ES-I3 (cell line): ENCODE measurements around the gene KIF19.
A peak's percentile ranks its signal among the peaks of the same experiment; 100 is the strongest.

ENCODE experiments used
- H3K36me3 ChIP-seq: 2 replicates; pipeline ENCODE4 v1.6.1; 2013; ENCODE audit warnings: mild to moderate bottlenecking, low read length, control low read depth, moderate library complexity; ENCODE audit not compliant: insufficient read depth
- H3K4me1 ChIP-seq: 2 replicates; pipeline ENCODE4 v1.6.1; 2013; ENCODE audit warnings: mild to moderate bottlenecking, control low read depth, low read length; ENCODE audit not compliant: insufficient read depth
- H3K9ac ChIP-seq: 2 replicates; pipeline ENCODE4 v1.6.1; 2013; ENCODE audit warnings: low read depth, mild to moderate bottlenecking, low read length, moderate library complexity
- H3K9me3 ChIP-seq: 2 replicates; pipeline ENCODE4 v1.6.1; 2013; ENCODE audit warnings: mild to moderate bottlenecking, low read length, moderate library complexity; ENCODE audit not compliant: control insufficient read depth, insufficient read depth

The KIF19 gene

DNA sequence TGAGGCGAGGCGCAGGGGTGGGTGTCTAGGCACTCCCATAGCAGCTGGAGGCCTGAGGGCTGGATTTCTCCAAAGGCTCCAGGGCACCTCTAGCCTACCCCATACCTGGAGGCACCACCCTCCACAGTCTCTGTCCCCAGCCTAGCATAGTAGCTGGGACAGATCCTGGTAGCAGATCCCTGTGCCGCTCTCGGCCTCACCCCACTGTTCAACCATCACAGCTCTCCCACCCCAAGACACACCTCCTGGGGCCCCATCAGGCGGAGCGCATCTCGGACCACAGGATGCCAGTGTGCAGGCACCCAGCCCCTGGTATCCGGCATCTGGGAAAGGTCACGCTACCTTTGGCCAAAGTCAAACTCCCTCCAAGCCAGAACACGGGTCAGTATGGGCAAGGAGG, 28.5 kb downstream of the KIF19 start:
- H3K9ac ChIP-seq: no peak overlapping the region
- no peaks in the 10 kb centered on the region for H3K36me3 ChIP-seq
- H3K4me1 ChIP-seq: no peaks in the 10 kb centered on the region; the same call in 1 of the 2 replicates
- no peaks in the 10 kb centered on the region for H3K9me3 ChIP-seq

DNA sequence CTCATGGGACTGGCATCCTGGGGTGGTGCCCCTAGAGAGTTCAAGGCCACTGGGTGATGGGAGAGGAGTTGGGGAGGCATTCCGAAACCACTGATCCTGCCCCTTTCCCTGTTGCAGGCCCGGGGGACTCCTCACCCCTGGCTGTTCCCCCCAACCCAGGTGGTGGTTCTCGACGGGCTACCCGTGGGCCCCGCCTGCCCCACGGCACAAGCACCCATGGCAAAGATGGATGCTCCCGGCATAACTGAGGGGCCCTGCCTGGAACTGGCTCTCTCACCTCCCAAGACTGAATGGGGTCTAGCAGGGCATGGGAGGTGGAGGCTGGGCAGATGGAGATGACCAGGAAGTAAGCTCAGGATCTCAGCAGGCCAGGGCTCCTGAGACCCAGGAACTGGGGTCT, 29.0 kb downstream of the KIF19 start:
- no peaks in the 10 kb centered on the region for H3K36me3 ChIP-seq
- no peaks in the 10 kb centered on the region for H3K9me3 ChIP-seq
- no peaks in the 10 kb centered on the region; the same call in 1 of the 2 replicates for H3K4me1 ChIP-seq
- H3K9ac ChIP-seq: no peak overlapping the region

DNA sequence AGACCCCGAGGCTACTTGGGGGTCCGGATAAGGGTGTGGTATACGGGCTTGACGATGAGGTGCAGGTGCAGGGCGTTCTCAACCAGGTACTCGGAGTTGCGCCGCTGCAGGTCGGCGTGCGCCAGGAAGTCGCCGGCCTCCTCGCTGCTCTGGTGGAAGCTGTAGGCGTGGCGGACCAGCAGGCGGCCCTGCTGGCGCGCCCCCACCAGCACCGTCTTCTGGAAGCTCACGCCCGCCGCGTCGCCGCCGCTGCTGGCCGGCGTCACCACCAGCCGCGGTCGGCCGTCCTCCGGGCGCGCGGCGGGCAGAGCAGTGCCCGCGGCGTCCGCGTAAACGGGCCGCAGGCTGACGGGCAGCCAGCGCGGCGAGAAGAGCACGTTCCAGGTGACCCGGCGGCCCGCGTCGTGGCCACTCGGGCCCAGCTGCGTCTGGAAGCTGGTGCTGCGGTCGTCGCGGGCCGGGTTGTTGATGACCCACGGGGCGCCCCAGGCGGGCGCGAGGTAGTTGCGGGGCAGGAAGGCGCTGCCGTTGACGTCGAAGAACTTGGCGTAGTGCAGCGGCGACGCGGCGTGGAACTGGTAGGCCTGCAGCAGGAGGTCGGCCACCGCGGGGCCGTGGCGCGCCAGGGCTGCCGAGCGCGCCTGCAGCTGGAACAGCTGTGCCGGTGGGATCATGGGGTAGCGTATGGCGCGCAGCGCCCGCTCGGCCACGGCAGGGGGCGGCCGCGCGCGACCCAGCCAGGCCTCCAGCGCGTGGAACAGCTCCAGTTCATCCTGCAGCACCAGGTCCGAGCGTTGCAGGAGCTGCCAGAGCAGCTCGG, 30.8 kb downstream of the KIF19 start:
- Histone ChIP-seq H3K4me1 (peaks cover 4% of the 10 kb centered on the region; the same call in 1 of the 2 replicates), H3K36me3 (no peaks in the 10 kb centered on the region), H3K9ac (no peak overlapping the region), H3K9me3 (no peaks in the 10 kb centered on the region)

- Histone ChIP-seq H3K9me3 (no peaks in the 10 kb centered on the region), H3K36me3 (no peaks in the 10 kb centered on the region), H3K4me1 (peaks cover 10% of the 10 kb centered on the region; the same call in 1 of the 2 replicates), H3K9ac (no peak overlapping the region)
Measured at GRCh38 chr17:74357466-74357809, 31.4 kb downstream of the KIF19 start.

DNA sequence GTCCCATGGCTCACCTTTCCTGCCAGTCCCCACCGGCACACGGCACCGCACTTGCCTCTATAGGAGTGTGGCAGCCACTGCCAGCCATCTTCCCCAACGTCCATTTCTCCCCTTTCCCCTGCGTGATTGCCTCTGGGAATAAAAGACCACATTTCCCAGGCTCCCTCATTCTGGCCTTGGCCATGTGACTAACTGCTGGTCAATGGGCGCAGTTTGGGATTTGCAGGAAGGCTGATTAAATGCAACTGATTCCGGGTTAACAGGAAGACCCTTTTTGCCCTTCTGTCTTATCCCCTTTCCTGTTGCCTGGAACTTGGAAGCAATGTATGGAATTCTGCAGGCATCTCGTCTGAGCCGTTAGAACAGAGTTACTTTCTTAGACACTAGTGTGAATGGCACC, 32.7 kb downstream of the KIF19 start:
- Histone ChIP-seq H3K9ac (no peak overlapping the region), H3K4me1 (peaks cover 13% of the 10 kb centered on the region; the same call in 1 of the 2 replicates), H3K36me3 (no peaks in the 10 kb centered on the region), H3K9me3 (no peaks in the 10 kb centered on the region)

DNA sequence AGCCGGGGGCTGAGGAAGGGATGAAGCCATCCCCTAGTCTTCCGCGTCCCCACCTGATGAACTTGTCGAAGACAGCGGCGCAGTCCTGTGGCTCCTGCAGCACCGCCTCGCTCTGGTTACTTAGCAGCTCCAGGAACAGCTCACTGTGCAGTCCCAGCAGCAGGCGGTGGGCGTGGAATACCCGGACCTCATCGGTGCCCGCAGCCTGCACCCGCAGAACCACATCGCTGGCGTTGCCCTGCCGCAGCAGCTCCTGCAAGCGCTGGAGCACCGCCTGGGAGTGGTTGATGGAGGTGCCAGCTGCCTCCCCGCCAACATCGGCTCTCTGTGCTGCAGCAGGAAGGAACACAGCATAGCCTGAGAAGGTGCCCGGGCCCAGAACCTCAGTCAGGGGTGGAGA, 33.9 kb downstream of the KIF19 start:
- H3K4me1 ChIP-seq: peaks cover 13% of the 10 kb centered on the region; the same call in 1 of the 2 replicates

DNA sequence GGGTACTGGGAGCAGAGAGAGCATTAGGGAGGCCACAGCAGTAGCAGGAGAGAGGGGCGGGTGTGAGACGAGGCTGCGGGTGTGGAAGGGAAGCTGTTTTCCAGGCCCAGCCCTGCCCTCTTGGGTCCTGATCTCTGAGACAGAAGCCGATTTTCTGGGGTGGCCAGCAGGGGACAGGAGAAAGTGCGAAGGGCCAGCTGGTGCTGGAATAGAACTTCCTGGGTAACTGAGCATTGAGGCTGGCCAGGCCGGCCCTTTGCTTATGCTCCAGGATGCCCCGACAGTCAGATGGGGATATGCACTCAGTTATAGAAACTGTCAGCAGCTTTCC, 34.8 kb downstream of the KIF19 start:
- H3K9ac ChIP-seq: no peak overlapping the region; the same call in 1 of the 2 replicates
- peaks cover 13% of the 10 kb centered on the region; the same call in 1 of the 2 replicates for H3K4me1 ChIP-seq
- no peaks in the 10 kb centered on the region for H3K9me3 ChIP-seq
- no peaks in the 10 kb centered on the region for H3K36me3 ChIP-seq

More for the DNA sequence above, 33.9 kb downstream of the KIF19 start:
- Histone ChIP-seq H3K9me3 (no peaks in the 10 kb centered on the region), H3K9ac (no peak overlapping the region), H3K36me3 (no peaks in the 10 kb centered on the region)

GRCh38 chr17:74361230-74362068, 35.4 kb downstream of the KIF19 start, which contains the start of gene BTBD17:
Gene BTBD17 (minus strand): TSS chr17:74361868. CDS start chr17:74361819, 49 bp downstream.
- Histone ChIP-seq H3K4me1 (peaks cover 13% of the 10 kb centered on the region; the same call in 1 of the 2 replicates), H3K9me3 (no peaks in the 10 kb centered on the region), H3K9ac (peak within 1 kb of the TSS; percentile 34), H3K36me3 (no peaks in the 10 kb centered on the region)

DNA sequence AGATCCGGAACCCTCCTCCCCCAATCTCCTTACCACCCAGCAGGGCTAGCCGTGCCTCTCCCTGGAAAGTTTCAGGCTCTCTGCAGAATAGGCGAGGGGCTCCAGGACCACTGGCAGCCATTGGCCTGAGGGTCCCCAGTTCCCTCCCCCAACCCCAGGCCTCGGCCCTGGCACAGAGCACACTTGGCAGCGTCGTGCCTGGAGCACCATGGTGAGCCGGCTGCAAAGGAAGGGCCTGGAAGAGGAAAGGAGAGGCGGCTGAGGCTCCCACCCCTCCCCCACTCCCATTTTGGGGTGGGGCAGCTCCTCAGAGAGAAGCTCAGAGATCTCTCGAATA, 36.0 kb downstream of the KIF19 start:
- no peaks in the 10 kb centered on the region for H3K9me3 ChIP-seq
- H3K36me3 ChIP-seq: no peaks in the 10 kb centered on the region
- peaks cover 13% of the 10 kb centered on the region; the same call in 1 of the 2 replicates for H3K4me1 ChIP-seq
- H3K9ac ChIP-seq: peak overlapping the region; percentile 34; the same call in 1 of the 2 replicates

DNA sequence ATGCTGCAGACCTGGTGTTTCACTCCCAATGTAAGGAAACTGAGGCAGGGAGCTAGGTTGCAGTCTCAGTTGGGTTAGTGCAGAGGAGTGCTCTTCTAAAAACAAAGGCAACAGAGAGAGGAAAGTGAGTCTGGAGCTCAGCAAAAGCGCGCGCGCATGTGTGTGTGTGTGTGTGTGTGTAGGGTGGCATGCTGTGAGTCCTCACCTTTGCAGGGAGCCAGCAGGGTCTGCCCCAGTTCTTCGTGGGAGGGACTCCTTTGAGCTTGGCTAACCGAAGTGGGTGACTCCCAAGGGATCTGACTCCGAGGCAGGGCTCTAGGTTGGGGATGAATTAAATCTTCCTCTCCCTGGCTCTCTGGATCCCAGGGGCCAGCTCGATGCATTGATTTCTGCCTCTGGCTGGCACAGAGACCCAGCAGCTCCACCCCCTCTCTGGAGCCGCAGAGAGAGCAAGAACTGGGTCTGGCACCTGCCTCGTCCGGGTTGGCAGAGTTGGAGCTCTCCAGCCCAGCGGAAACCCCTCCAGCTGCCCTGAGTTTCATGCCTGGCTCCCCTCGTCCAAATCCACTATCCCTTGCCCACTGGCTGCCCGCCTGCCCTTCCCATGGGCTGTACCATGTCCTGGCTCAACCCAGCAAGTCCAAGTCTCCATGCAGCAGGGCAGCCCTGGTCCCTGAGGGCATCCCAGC, 36.9 kb downstream of the KIF19 start:
- H3K4me1 ChIP-seq: peaks cover 13% of the 10 kb centered on the region; the same call in 1 of the 2 replicates
- H3K9ac ChIP-seq: no peak overlapping the region
- no peaks in the 10 kb centered on the region for H3K9me3 ChIP-seq
- no peaks in the 10 kb centered on the region for H3K36me3 ChIP-seq

DNA sequence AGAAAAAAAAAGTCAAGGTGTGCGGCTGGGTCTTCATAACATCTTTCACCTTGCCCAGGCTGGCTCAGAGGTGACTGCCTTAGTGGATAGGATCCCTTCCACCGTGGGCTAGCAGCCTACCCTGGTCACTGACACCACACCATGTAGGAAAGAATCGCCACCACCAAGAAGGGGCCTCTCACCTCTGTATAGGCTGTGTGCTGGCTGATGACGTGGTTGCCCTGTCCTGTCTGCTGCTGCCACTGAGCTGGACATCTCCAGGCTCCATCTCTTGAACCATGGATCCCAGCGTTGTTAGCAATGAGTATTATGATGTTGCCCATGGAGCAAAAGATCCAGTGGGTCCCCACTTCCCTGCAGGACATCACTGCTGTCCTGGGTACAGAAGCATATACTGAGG, 41.2 kb downstream of the KIF19 start, which contains the start of gene GPR142:
Gene GPR142, plus strand, starts transcription at position 301 of the 400 bp plus-strand sequence. CDS start 2,035 bp downstream, outside the sequence.
- no peaks in the 10 kb centered on the region for H3K36me3 ChIP-seq
- H3K9ac ChIP-seq: no peak within 1 kb of the TSS
- peaks cover 18% of the 10 kb centered on the region; the same call in 1 of the 2 replicates for H3K4me1 ChIP-seq
- no peaks in the 10 kb centered on the region for H3K9me3 ChIP-seq

DNA sequence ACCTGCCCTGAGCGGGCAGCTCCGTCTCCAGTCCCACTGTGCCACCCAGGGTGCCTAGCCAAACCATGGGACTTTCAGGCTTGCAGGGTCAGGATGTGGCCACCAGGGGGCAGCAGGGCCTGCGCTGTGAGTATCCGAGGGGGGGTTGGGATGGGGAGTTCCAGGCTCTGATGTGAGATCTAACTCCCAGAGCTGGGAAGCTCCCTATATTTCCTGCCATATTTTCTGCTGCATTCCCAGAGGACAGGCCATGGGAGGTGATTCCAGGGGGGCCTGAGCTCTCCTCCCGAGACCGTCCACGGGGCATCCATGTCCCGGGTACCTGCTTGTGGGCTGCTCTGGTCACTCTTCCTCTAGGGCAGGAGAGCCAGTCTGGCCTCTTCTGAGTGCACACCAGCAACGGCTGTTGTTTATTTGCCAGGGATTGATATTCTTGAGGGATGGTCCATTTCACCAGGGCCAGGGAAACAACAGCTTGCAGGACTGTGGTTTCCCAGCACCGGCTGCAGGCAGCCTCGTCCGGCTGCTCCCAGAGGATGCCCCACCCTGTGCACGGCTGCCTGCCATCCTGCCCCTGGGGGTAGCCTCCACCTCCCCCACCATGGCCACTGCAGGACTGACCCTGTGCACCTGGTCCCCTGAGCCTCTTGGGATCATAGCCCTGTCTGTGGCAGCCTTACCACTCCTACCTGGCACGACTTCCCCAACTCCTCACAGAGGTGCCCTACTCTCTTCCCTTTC, 42.5 kb downstream of the KIF19 start:
- Histone ChIP-seq H3K36me3 (no peaks in the 10 kb centered on the region), H3K9ac (no peak overlapping the region), H3K4me1 (peaks cover 13% of the 10 kb centered on the region; the same call in 1 of the 2 replicates), H3K9me3 (no peaks in the 10 kb centered on the region)

- Histone ChIP-seq H3K4me1 (peaks cover 13% of the 10 kb centered on the region; the same call in 1 of the 2 replicates), H3K36me3 (no peaks in the 10 kb centered on the region), H3K9ac (no peak overlapping the region), H3K9me3 (no peaks in the 10 kb centered on the region)
Measured at GRCh38 chr17:74369221-74369620, 43.2 kb downstream of the KIF19 start.
